GM21723 (cell line): Measurements from ENCODE around the gene RCSD1.
A peak's percentile ranks its signal among the peaks of the same experiment; 100 is the strongest.
"Not testable (repeated sequence)": the region's sequence is repeated elsewhere in the genome, so short reads cannot be mapped to it uniquely, and the experiment has no call there.

Source experiments
- ATAC-seq: cut with Tn5 transposase; IDR thresholded peaks from one replicate; pipeline ENCODE4 v1.9.1; 2021; ENCODE audit warnings: mild to moderate bottlenecking, moderate library complexity; ENCODE audit not compliant: unreplicated experiment

RCSD1 gene

DNA sequence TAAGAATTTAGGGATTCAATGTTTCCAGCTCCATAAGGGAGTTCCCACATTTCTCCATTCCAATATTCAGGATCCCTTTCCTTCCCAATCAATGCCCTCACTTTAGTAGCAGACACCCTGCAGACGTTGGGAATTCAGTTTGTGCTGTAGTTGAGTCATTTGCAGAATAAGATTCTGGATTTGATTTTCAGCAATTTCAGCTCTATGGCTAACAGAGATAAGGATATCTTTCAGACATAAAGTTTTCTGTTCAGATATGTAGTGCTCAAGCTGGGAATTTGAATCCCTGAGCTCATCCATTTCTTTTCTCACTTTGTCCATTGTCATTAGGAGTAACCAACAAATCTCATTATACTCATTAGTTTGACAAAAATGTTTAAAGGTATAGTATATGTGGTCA is 104.8 kb downstream of the RCSD1 start:
- no peak for ATAC-seq

DNA sequence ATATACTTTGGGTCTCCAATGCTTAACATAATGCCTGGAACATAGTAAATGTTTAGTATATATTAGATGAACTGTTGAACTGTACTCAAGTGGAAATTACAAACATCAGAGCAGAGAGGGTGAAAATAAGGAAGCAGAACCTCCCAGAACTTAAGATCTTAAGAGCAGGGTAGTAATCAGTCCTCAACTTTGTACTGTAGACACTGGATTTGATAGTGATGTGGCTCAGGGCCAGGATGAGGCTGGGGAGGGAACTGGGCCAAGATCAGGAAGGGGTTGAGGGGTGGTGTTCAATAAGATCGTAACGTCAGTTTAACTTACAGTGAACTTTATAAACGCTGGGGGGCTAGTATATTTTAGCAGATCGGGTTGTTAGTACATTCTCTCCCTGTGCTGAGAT is 107.1 kb downstream of the RCSD1 start:
- ATAC-seq: no peak

DNA sequence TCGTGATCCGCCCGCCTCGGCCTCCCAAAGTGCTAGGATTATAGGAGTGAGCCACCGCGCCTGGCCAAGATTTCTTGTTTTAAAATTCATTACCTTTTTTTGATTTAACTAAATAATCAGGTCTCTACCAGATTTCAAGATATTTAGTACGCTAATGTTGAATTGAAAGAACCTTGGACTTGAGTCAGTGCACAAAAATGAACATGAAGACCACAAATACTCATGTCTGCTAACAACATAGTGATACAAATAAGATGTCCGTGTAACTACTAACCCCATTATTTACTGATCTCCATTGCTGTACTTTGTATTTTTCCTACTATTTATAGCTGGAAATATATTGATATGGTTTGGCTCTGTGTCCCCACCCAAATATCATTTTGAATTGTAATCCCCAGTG is 108.1 kb downstream of the RCSD1 start:
- no peak for ATAC-seq

DNA sequence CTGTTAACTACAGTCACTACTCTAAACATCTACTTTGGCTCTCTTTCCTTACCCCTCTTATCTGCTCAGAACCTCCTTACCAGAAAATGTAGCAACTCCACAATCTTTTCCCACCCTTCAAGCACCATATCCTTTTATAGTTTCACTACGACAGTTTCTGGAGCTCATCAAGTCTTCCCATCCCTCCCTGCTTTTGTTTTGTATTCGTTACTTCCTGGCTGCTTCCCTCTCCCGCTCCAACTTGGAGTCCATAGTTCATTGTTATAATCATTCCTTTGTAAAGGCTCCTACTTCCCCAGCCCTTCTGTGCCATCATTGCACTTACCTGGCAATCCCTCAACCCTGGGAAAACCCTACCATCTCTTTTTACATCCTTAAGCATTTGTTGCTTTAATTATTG is 109.7 kb downstream of the RCSD1 start:
- no peak for ATAC-seq

DNA sequence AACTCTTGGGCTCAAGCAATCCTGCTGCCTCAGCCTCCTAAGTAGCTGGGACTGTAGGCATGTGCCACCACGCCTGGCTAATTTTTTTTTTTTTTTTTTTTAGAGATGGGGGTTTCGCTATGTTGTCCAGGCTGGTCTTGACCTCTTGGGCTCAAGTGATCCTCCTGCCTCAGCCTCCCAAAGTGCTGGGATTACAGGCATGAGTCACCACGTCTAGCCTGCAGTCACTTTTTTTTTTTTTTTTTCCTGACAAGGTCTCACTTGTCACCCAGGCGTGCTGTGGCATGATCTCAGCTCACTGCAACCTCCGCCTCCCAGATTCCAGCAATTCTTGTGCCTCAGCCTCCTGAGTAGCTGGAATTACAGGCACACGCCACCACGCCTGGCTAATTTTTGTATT is 111.1 kb downstream of the RCSD1 start:
- ATAC-seq: not testable (repeated sequence)

- not testable (repeated sequence) for ATAC-seq
Observed at GRCh38 chr1:167742392-167743057, 112.5 kb downstream of the RCSD1 start.

DNA sequence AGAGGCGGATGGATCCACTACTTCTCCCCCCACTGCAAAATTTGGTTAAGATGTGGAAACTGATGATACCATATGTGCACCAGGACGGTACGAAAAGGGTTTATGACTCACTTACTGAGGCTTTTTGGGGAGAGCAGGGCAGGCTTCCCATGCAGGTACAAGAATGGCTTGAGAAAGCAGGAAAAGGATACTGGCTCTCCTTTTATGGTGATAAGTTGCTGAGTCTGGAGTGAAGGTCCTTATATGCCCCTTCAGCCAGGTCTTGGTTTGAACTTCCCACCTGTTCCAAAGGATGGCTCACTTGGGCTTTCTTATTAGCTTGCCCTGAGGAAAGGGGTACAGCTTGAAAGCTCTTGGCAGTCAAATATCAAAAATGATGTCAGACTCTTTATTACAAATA is 114.9 kb downstream of the RCSD1 start:
- no peak for ATAC-seq

GRCh38 chr1:167746013-167746672 is 116.1 kb downstream of the RCSD1 start:
- ATAC-seq: no peak

- ATAC-seq: no peak
Observed at GRCh38 chr1:167746988-167747655, 117.1 kb downstream of the RCSD1 start.

DNA sequence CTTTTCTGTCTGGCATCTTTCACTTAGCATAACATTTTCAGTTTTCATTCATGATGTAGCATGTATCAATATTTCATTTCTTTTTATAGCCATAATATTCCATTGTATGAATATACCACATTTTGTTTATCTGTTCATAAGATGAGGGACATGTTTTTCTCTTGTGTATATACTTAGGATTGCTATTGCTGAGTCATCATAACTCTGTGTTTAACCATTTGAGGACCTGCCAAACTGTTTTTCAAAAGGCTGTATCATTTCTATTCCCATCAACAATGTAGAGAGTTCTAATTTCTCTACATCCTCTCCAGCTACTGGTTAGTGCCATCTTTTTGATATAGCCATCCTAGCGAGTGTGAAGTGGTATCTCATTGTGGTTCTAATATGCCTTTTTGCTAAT is 118.0 kb downstream of the RCSD1 start:
- no peak for ATAC-seq

GRCh38 chr1:167748906-167749305 is 118.9 kb downstream of the RCSD1 start:
- ATAC-seq: no peak

DNA sequence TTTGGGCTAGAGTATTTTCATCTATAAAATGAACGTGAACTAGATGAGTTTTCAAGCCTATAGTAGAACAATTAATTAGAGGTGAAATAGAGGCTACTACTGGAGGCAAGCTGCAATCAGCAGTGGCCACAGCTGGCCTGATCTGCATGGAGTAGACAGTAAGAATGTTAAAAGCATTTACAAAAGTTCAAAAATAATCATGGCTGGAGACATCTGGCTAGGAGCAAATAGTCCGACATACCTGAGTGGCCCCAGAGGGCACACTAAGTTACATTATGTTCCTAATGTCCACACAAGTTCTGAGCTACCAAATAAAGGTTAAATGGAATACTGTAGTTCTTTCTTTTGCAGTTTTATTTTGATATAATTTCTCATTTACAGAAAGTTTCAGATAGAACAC is 119.7 kb downstream of the RCSD1 start:
- no peak for ATAC-seq

DNA sequence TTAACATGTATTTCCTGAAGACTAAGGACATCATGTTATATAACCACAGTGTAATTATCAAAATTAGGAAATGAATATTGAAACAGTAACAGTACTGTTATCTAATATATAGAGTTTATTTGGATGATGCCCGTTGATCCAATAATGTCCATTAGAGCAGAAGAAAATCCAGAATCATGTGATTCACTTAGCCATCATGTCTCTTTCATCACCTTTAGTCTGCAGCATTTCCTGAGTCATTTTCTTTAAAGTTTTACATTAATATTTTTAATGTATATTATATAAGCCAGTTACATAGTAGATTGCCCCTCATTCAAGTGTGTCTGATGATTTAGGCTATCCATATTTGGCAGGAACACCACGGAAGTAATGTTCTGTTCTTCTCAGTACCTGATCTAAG is 120.6 kb downstream of the RCSD1 start:
- no peak for ATAC-seq

GRCh38 chr1:167751676-167752075 is 121.6 kb downstream of the RCSD1 start:
- ATAC-seq: no peak

GRCh38 chr1:167752219-167752985 is 122.4 kb downstream of the RCSD1 start:
- peak; percentile 39 for ATAC-seq

- ATAC-seq: no peak
Observed at GRCh38 chr1:167755654-167756053, 125.6 kb downstream of the RCSD1 start.
